AG04450 (cell line): ENCODE data around the gene TPCN2. TPM values are rescaled to one million over a fixed set of nuclear protein-coding genes. Genes with fewer than 3 reads are reported as not detected.
"Not testable (repeated sequence)": the region's sequence is repeated elsewhere in the genome, so short reads cannot be mapped to it uniquely, and the experiment has no call there.

Source experiments
- CTCF ChIA-PET: fragments of 300-600, 350-600 bp; formaldehyde crosslinking; extraction: SDS; loops from one replicate; lab custom pipeline; 2022; ENCODE audit warnings: antibody characterized with exemption, inconsistent platforms; lab: Charles Lee
- POLR2A ChIA-PET: fragments of 350-600 bp; formaldehyde crosslinking; extraction: SDS; loops from one replicate; lab custom pipeline; 2021; ENCODE audit warnings: antibody characterized with exemption, inconsistent platforms; lab: Yijun Ruan, JAX
- DNase-seq: peaks from one replicate; pipeline ENCODE4 v3.0.0-alpha.2; 2011; ENCODE audit warnings: low read depth, low spot score
- H3K27ac ChIP-seq: one replicate; pipeline ENCODE4 v1.5.1; 2012; ENCODE audit warnings: low read depth, low read length, control low read depth
- H3K27me3 ChIP-seq: one replicate; pipeline ENCODE4 v1.6.0; 2012; ENCODE audit warnings: low read length; ENCODE audit not compliant: control insufficient read depth, insufficient read depth
- H3K4me3 ChIP-seq: 2 replicates; pipeline ENCODE4 v1.5.1; 2011; ENCODE audit warnings: mild to moderate bottlenecking, low read depth, low read length, control low read depth
- H3K9me3 ChIP-seq: 2 replicates; pipeline ENCODE4 v1.5.1; 2012; ENCODE audit warnings: low read length; ENCODE audit not compliant: control insufficient read depth, insufficient read depth
- polyA plus RNA-seq: library from polyadenylated mRNA; depleted of rRNA; stranded (reverse); fragments of >200 nt; gene quantifications from 2 replicates; pipeline ENCODE4 v1.2.3, GENCODE V29; 2011
- TF ChIP-seq, protein P1 (sequence below): IDR thresholded peaks from 2 replicates; pipeline ENCODE4 v1.5.1; 2011; ENCODE audit warnings: low read depth, low read length, control low read depth, inconsistent platforms

TPCN2 gene
- polyA plus RNA-seq, 1 experiment, result 6.4 TPM

DNA sequence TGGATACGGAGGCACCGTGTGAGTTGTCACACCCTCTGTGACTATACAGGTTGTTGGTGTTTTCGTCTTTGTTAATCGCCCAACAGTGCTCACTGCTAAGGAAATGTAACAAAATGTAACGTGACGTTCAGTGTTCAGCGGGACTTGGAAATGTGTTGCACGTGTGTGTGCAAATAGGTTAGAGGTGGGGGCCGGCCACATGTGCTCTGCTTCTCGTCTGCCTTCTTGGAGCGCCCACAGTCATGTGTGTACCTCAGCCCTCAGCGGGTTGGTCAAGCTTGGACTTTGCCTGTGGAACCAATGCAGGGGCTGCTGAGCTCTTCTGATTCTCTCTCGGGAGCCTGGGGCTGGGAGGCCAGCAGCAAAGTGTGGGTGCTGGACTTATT lies 99.6 kb downstream of the TPCN2 start:
- DNase-seq, result no peak
- Histone ChIP-seq H3K4me3 (no peak overlapping the region), H3K9me3 (peaks cover 18% of the 10 kb centered on the region), H3K27me3 (no peaks in the 10 kb centered on the region), H3K27ac (no peak overlapping the region)
- TF ChIP-seq, protein P1, sequence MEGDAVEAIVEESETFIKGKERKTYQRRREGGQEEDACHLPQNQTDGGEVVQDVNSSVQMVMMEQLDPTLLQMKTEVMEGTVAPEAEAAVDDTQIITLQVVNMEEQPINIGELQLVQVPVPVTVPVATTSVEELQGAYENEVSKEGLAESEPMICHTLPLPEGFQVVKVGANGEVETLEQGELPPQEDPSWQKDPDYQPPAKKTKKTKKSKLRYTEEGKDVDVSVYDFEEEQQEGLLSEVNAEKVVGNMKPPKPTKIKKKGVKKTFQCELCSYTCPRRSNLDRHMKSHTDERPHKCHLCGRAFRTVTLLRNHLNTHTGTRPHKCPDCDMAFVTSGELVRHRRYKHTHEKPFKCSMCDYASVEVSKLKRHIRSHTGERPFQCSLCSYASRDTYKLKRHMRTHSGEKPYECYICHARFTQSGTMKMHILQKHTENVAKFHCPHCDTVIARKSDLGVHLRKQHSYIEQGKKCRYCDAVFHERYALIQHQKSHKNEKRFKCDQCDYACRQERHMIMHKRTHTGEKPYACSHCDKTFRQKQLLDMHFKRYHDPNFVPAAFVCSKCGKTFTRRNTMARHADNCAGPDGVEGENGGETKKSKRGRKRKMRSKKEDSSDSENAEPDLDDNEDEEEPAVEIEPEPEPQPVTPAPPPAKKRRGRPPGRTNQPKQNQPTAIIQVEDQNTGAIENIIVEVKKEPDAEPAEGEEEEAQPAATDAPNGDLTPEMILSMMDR, result no peak
- POLR2A ChIA-PET, result no interaction called here
- CTCF ChIA-PET, result no interaction called here

DNA sequence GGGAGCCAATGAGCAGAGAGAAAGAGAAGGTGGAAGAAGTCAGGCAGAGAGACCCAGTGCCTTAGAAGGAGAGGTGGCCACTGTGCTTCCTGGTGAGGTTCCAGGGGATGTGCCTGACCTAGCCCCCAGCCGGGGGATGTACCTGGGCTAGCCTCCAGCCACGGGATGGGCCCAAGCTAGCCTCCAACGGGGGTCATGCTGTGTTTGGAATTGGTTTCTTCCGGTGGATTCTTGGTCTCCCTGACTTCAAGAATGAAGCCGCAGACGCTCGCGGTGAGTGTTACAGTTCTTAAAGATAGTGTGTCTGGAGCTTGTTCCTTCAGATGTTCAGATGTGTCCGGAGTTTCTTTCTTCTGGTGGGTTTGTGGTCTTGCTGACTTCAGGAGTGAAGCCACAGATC lies 100.1 kb downstream of the TPCN2 start:
- CTCF ChIA-PET, result no interaction called here
- Histone ChIP-seq H3K27me3 (no peaks in the 10 kb centered on the region), H3K9me3 (peaks cover 18% of the 10 kb centered on the region), H3K27ac (no peak overlapping the region), H3K4me3 (no peak overlapping the region)
- POLR2A ChIA-PET, result no interaction called here
- TF ChIP-seq, protein P1, result no peak
- DNase-seq, result no peak

DNA sequence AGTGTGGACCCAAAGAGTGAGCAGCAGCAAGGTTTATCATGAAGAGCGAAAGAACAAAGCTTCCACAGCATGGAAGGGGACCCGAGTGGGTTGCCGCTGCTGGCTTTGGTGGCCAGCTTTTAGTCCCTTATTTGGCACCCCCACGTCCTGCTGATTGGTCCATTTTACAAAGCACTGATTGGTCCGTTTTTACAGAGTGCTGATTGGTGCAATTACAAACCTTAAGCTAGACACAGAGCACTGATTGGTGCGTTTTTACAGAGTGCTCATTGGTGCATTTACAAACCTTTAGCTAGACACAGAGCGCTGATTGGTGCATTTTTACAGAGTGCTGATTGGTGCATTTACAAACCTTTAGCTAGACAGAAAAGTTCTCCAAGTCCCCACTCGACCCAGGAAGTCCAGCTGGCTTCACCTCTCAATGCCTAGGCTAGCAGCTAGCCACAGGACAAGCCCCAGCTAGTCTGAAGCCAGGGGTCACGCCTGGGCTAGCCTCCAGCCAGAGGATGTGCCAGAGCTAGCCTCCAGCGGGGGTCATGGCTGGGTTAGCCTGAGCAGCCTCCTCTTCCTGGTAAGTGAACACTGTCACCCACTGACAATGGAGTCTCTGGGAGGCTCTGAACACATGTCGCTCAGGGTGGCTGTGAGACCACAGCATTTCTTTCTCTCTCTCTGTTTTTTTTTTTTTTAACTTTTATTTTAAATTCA lies 100.8 kb downstream of the TPCN2 start:
- H3K9me3 ChIP-seq, result peaks cover 18% of the 10 kb centered on the region
- CTCF ChIA-PET, H3K27me3 ChIP-seq, DNase-seq, H3K4me3 ChIP-seq, POLR2A ChIA-PET, H3K27ac ChIP-seq: not testable (repeated sequence)

DNA sequence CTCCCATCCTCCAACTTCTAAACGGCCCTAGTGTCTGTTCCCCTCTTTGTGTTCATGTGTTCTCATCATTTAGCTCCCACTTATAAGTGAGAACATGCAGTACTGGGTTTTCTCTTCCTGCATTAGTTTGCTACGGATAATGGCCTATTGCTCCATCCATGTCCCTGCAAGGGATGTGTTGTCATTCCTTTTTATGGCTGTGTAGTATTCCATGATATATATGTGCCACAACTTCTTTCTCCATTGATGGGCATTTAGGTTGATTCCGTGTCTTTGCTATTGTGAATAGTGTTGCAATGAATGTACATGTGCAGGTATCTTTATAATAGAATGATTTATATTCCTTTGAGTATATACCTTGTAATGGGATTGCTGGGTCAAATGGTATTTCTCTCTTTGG lies 101.4 kb downstream of the TPCN2 start:
- Histone ChIP-seq H3K9me3 (peaks cover 18% of the 10 kb centered on the region), H3K27ac (no peak overlapping the region), H3K27me3 (no peaks in the 10 kb centered on the region), H3K4me3 (no peak overlapping the region)
- ChIA-PET CTCF (interaction anchor here (1.3 kb wide), 1 partner anchor 18 kb away, joined by 3 read pairs; no protein-coding TSS in a partner anchor), POLR2A (no interaction called here)
- DNase-seq, result no peak
- TF ChIP-seq, protein P1, result no peak

DNA sequence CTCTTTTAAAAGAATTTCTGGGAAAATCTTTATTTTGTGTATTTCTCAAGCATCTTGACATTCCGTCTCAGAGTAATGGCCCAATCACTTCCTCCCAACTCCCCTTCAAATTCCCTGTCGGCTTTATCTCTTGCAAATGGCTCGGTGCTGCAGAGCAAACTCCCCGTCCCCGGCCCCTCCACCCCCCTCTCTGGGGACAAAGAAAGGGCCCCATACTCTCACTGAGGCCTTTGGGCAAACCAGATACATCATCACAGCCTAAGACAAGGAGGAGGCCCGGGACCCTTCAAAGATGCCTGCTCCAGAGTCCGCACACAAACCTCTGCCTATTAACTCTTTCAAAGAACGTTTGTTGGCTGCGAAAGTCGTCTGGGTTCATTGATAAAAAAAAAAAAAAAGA lies 103.1 kb downstream of the TPCN2 start:
- CTCF ChIA-PET, result interaction anchor here (1.0 kb wide), 1 partner anchor 21 kb away, joined by 5 read pairs; no protein-coding TSS in a partner anchor
- no peaks in the 10 kb centered on the region for H3K27me3 ChIP-seq
- H3K4me3 ChIP-seq, result no peak overlapping the region

More for the DNA sequence above, 103.1 kb downstream of the TPCN2 start:
- DNase-seq, result no peak
- TF ChIP-seq, protein P1, result no peak
- H3K27ac ChIP-seq, result no peak overlapping the region
- POLR2A ChIA-PET, result interaction anchor here (0.7 kb wide), 1 partner anchor 336 kb away, joined by 3 read pairs; no protein-coding TSS in a partner anchor
- H3K9me3 ChIP-seq, result peaks cover 17% of the 10 kb centered on the region
